Esophagus squamous epithelium (tissue), 5 donors: Measurements from ENCODE around the gene FBXO8. TPM values are rescaled to one million over a fixed set of nuclear protein-coding genes. Genes with fewer than 3 reads are reported as not detected.

Experiments used
- DNase-seq: peaks from one replicate; lab custom pipeline; 2025; lab: John Stamatoyannopoulos, UW
- H3K27ac ChIP-seq, 4 donors: fragments of 200-600 bp; sonication (generic); one replicate each; pipeline ENCODE4 v1.5.1; 2016 to 2019; ENCODE audit warnings: mild to moderate bottlenecking in 1 of 4
- H3K27me3 ChIP-seq, 4 donors: fragments of 200-600 bp; sonication (generic); 1 replicate in 3 of 4; 2 replicates in 1 of 4; pipeline versions ENCODE4 v1.5.1 to v1.6.0; 2017 to 2021; ENCODE audit warnings: antibody characterized with exemption in 1 of 4
- H3K36me3 ChIP-seq, 3 donors: fragments of 200-600 bp; sonication (generic); one replicate each; pipeline ENCODE4 v1.5.1; 2016 to 2019
- H3K4me1 ChIP-seq, 3 donors: fragments of 200-600 bp; sonication (generic); one replicate each; pipeline ENCODE4 v1.5.1; 2017 to 2019
- H3K4me3 ChIP-seq, 4 donors: fragments of 200-600 bp; sonication (generic); 1 replicate in 3 of 4; 2 replicates in 1 of 4; pipeline ENCODE4 v1.5.1; 2016 to 2019; ENCODE audit warnings: mild to moderate bottlenecking in 2 of 4, moderate library complexity in 1 of 4
- H3K9me3 ChIP-seq, 3 donors: fragments of 200-600 bp; sonication (generic); one replicate each; pipeline ENCODE4 v1.5.1; 2016 to 2019
- CTCF ChIP-seq, 6 experiments: fragments of 450-650 bp in 4 of 6; fragments of 200-600 bp in 2 of 6; sonication (generic) in 2 of 6; IDR thresholded peaks; one replicate each; pipeline ENCODE4 v1.5.1; 2016 to 2019; ENCODE audit warnings: antibody characterized with exemption in 6 of 6, mild to moderate bottlenecking in 4 of 6, moderate library complexity in 4 of 6
- POLR2A ChIP-seq, 4 donors: fragments of 450-650 bp; IDR thresholded peaks; one replicate each; pipeline ENCODE4 v1.6.1; 2017; ENCODE audit warnings: antibody characterized with exemption in 4 of 4, mild to moderate bottlenecking in 4 of 4, moderate library complexity in 3 of 4
- WGBS, 2 donors: methylation state at CpG; one replicate each; pipeline ENCODE4 v1.1.5; 2018; 5-methylcytosine and 5-hydroxymethylcytosine counted together
- intact Hi-C: fragments of 100-400 bp; cut with DNase I; formaldehyde crosslinking; loops from one replicate; pipeline ENCODE4 v1.15.0; 2022
- total RNA-seq, 4 donors: library from RNA; depleted of rRNA; stranded (reverse); fragments of >200 nt; gene quantifications; one replicate each; pipeline ENCODE4 v1.1.0, GENCODE V29; 2016
- donor health status: DM: yes; HTN: yes; CAD: no.

FBXO8 gene
- total RNA-seq, 4 donors from 2014 or later = 19.1 to 38.0 (median 26.4) TPM

GRCh38 chr4:174252412-174252811, 31.1 kb downstream of the FBXO8 start:
- intact Hi-C loops = no loop called here
- no peak for DNase-seq
- no peaks in the 10 kb centered on the region for H3K27me3 ChIP-seq
- H3K36me3 ChIP-seq = peaks cover 0 to 26% (median 0%) of the 10 kb centered on the region in 3 donors
- no peaks in the 10 kb centered on the region for H3K4me1 ChIP-seq
- H3K27ac ChIP-seq = no peak overlapping the region
- WGBS, 2 donors = 26 to 53% methylated on average over 2 of the region's 2 CpGs
- H3K4me3 ChIP-seq = no peak overlapping the region
- no peaks in the 10 kb centered on the region for H3K9me3 ChIP-seq
- TF ChIP-seq CTCF (IDR thresholded peaks at IDR 0.05) = no peak
- TF ChIP-seq POLR2A (IDR thresholded peaks at IDR 0.05) = no peak

GRCh38 chr4:174248407-174248806, 35.1 kb downstream of the FBXO8 start:
- H3K4me3 ChIP-seq = no peak overlapping the region
- no peaks in the 10 kb centered on the region for H3K27me3 ChIP-seq
- no peaks in the 10 kb centered on the region for H3K4me1 ChIP-seq
- no peaks in the 10 kb centered on the region for H3K9me3 ChIP-seq
- no peak for DNase-seq
- peaks cover 0 to 4% (median 0%) of the 10 kb centered on the region in 3 donors for H3K36me3 ChIP-seq
- no peak overlapping the region for H3K27ac ChIP-seq
- WGBS, 2 donors = 36 to 58% methylated on average over 1 of the region's 1 CpG
- intact Hi-C loops = no loop called here
- TF ChIP-seq CTCF (IDR thresholded peaks at IDR 0.05) = no peak
- TF ChIP-seq POLR2A (IDR thresholded peaks at IDR 0.05) = no peak

- H3K27me3 ChIP-seq = no peaks in the 10 kb centered on the region
- no peaks in the 10 kb centered on the region for H3K4me1 ChIP-seq
- H3K9me3 ChIP-seq = no peaks in the 10 kb centered on the region
- H3K27ac ChIP-seq = no peak overlapping the region
- no peak for TF ChIP-seq CTCF (IDR thresholded peaks at IDR 0.05)
- no peak for TF ChIP-seq POLR2A (IDR thresholded peaks at IDR 0.05)
- DNase-seq = no peak
- no peak overlapping the region for H3K4me3 ChIP-seq
- H3K36me3 ChIP-seq = peaks cover 0 to 5% (median 0%) of the 10 kb centered on the region in 3 donors
- intact Hi-C loops = no loop called here
- WGBS, 2 donors = 94 to 100% methylated on average over 1 of the region's 1 CpG
Measured at GRCh38 chr4:174245714-174246113, 37.8 kb downstream of the FBXO8 start.

GRCh38 chr4:174244441-174244840, 39.0 kb downstream of the FBXO8 start:
- Histone ChIP-seq H3K27me3 (no peaks in the 10 kb centered on the region), H3K27ac (no peak overlapping the region), H3K4me3 (no peak overlapping the region), H3K36me3 (peaks cover 0 to 17% (median 0%) of the 10 kb centered on the region in 3 donors), H3K9me3 (no peaks in the 10 kb centered on the region), H3K4me1 (no peaks in the 10 kb centered on the region)
- no peak for DNase-seq
- WGBS, 2 donors = 82 to 85% methylated on average over 1 of the region's 1 CpG
- intact Hi-C loops = no loop called here
- no peak for TF ChIP-seq CTCF (IDR thresholded peaks at IDR 0.05)

GRCh38 chr4:174241162-174241561, 42.3 kb downstream of the FBXO8 start:
- 74 to 81% methylated on average over 3 of the region's 3 CpGs for WGBS, 2 donors
- Histone ChIP-seq H3K27me3 (no peaks in the 10 kb centered on the region), H3K9me3 (no peaks in the 10 kb centered on the region), H3K4me1 (no peaks in the 10 kb centered on the region), H3K27ac (no peak overlapping the region), H3K4me3 (no peak overlapping the region), H3K36me3 (peaks cover 0 to 50% (median 0%) of the 10 kb centered on the region in 3 donors)
- no peak for DNase-seq
- no peak for TF ChIP-seq POLR2A (IDR thresholded peaks at IDR 0.05)
- TF ChIP-seq CTCF (IDR thresholded peaks at IDR 0.05) = no peak
- intact Hi-C loops = no loop called here
